Activated T-cell treated with anti-CD3 and anti-CD28 coated beads for 4 hours (primary cell): ENCODE measurements around the gene GLT8D1.
A peak's percentile ranks its signal among the peaks of the same experiment; 100 is the strongest.
"Not testable (repeated sequence)": the region's sequence is repeated elsewhere in the genome, so short reads cannot be mapped to it uniquely, and the experiment has no call there.

Experiments
- DNase-seq: peaks from one replicate; pipeline ENCODE4 v3.0.0-alpha.2; 2020

GLT8D1 gene, protein sequence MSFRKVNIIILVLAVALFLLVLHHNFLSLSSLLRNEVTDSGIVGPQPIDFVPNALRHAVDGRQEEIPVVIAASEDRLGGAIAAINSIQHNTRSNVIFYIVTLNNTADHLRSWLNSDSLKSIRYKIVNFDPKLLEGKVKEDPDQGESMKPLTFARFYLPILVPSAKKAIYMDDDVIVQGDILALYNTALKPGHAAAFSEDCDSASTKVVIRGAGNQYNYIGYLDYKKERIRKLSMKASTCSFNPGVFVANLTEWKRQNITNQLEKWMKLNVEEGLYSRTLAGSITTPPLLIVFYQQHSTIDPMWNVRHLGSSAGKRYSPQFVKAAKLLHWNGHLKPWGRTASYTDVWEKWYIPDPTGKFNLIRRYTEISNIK

GRCh38 chr3:52705688-52706686, at the start of gene GLT8D1, which contains the start of gene SPCS1:
Gene GLT8D1, minus strand, starts transcription at chr3:52705791. Its CDS starts 5,331 bp downstream, at chr3:52700460.
Gene SPCS1, plus strand, starts transcription at chr3:52706106. Its CDS starts 141 bp downstream, at chr3:52706247.
- peak; percentile 69 for DNase-seq

DNA sequence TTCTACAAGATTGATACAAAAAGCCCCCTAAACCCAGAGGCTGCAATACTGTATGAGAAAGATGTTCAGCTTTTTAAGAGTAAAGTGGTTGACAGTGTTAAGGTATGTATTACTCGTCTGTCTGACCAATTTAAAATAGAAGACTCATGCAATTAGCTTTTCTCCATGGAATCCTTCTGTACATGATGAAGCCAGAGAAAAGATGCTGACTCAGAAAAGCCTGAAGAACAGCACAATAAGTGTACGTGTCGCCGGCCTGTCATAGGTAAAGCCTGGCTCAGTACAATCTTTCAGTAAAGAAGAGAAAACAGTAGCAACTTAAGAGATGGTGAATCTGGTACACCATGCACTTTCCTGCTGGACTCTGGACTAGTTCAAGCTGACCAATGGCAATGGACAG, 48.8 kb upstream of the GLT8D1 start:
- DNase-seq = no peak

DNA sequence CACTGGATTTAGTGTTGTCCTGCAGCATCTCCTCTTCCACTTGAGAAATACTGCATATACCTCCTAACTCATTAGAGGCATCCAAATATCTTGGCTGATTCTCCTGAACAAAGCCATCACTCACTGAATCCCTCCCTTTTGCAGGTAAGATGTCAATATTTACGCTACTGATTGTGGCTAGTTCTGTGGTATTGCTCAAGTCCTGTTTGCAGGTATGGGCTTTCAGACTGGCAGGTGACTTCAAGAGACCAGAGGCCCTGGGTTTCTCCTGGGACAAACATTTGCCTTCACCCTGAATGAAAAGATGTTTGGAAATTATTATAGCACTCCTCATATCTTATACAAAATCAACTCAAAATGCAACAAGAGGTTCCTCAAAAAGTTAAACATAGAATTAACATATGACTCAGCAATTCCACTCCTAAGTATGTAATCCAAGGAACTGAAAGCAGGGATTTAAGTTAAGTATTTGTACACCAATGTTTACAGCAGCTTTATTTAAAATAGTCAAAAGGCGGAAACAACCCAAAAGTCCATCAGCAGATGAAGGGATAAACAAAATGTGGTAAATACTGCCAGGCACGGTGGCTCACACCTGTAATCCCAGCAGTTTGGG, 46.6 kb upstream of the GLT8D1 start:
- no peak for DNase-seq

DNA sequence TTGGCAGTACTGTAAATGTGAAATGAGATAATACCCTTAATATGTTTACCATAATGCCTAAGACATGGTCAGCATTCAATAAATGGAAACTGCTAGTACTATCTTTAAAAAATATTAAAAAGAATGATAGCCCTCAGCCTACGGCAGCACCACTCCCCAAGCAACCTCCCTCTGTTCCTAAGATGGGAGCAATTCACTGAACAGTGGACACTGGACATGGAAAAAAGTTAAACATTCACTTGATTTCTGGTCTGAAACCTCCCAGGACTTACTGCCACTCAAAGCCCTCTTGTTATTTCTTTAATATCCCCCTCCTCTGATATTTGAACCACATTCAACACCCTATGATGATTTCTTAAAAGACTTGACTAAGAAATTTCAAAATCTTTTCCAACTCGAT, 38.1 kb upstream of the GLT8D1 start:
- no peak for DNase-seq

- DNase-seq = no peak
Observed at GRCh38 chr3:52743152-52743551, 37.6 kb upstream of the GLT8D1 start.

DNA sequence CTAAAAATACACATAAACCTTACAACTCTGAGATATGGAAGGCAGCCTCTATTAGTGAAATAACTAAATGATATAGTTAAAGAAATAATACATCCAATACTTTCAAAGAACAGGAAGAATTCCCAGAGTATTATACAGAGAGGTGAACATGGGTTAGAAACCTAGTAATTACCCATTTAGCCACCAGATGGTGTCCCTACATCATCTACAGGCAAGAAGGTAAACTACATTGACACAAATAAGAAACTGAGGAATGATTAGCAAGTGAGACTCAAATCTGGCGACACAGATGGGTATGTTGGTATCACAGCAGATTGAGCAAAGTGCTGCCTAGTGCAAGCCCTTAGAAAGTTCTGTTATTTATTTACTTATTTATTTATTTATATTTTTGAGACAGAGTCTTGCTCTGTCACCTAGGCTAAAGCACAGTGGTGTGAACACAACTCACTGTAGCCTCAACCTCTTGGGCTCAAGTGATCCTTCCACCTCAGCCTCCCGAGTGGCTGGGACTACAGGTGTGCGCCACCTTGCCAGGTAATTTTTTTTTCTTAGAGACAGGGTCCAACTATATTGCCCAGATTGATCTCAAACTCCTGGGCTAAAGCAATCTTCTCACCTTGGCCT, 36.9 kb upstream of the GLT8D1 start:
- no peak for DNase-seq

DNA sequence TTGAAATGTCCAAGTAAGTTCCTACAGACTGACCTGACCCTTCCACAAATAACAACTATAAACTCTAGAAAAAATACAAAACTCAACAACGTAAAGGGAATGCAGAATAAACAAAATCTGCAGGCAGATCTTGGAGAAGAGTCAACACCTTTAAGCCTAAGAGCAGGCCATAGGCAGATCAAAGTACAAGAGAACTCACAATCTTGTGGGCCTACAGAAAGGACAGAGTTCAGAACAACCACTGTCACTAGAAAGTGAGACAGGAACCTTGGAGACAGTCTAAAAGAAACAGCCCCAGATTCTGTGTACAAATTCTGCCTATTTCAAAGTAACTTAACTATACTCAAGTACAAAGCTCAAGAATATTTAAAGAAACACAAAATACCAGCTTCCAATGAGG, 34.1 kb upstream of the GLT8D1 start:
- DNase-seq = no peak

DNA sequence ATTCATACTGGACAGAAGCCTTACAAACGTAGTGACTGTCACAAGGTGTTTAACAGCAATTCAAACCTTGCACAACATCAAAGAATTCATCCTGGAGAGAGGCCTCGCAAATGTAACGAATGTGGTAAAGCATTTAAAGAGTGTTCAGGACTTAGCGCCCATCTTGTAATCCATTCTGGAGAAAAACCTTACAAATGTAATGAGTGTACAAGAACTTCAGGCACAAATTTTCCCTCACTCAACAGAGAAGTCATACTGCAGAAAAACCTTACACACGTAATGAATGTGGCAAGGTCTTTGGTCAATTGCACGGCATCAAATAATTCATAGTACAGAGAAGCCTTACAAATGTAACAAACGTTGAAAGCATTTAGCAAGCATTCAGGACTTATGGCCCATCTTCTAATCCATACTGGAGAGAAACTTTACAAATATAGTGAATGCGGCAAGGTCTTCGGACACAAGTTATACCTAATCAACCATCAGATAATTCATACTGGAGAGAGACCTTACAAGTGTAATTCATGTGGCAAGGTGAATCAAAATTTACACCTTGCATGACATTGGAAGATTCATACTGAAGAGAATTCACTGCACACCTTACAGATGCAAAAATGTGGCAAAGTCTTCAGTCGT, 27.8 kb upstream of the GLT8D1 start:
- no peak for DNase-seq

- DNase-seq = no peak
Observed at GRCh38 chr3:52731590-52731989, 26.0 kb upstream of the GLT8D1 start.

- DNase-seq = no peak
Observed at GRCh38 chr3:52730681-52731080, 25.1 kb upstream of the GLT8D1 start.

DNA sequence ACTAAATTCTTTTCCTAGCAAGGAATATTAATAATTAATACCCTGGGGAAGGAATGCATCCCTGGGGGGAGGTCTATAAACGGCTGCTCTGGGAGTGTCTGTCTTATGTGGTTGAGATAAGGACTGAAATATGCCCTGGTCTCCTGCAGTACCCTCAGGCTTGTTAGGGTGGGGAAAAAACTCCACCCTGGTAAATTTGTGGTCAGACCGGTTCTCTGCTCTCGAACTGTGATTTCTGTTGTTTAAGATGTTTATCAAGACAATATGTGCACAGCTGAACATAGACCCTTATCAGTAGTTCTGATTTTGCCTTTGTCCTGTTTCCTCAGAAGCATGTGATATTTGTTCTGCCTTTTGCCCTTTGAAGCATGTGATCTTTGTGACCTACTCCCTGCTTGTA, 23.2 kb upstream of the GLT8D1 start:
- not testable (repeated sequence) for DNase-seq

GRCh38 chr3:52724511-52724910, 18.9 kb upstream of the GLT8D1 start:
- no peak for DNase-seq

DNA sequence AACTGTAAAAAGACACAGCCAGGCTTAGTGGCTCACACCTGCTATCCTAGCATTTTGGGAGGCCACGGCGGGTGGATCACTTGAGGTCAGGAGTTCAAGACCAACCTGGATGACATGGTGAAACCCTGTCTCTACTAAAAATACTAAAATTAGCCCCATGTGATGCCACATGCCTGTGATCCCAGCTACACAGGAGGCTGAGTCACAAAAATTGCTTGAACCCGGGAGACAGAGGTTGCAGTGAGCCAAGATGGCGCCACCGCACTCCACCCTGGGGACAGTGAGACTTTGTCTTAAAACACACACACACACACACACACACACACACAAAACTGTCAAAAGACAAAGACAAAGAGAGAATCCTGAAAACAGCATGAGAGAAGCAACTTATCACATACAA, 18.3 kb upstream of the GLT8D1 start:
- DNase-seq = no peak

- no peak for DNase-seq
Observed at GRCh38 chr3:52722491-52722890, 16.9 kb upstream of the GLT8D1 start.

GRCh38 chr3:52721730-52722008, 16.1 kb upstream of the GLT8D1 start:
- DNase-seq = no peak

DNA sequence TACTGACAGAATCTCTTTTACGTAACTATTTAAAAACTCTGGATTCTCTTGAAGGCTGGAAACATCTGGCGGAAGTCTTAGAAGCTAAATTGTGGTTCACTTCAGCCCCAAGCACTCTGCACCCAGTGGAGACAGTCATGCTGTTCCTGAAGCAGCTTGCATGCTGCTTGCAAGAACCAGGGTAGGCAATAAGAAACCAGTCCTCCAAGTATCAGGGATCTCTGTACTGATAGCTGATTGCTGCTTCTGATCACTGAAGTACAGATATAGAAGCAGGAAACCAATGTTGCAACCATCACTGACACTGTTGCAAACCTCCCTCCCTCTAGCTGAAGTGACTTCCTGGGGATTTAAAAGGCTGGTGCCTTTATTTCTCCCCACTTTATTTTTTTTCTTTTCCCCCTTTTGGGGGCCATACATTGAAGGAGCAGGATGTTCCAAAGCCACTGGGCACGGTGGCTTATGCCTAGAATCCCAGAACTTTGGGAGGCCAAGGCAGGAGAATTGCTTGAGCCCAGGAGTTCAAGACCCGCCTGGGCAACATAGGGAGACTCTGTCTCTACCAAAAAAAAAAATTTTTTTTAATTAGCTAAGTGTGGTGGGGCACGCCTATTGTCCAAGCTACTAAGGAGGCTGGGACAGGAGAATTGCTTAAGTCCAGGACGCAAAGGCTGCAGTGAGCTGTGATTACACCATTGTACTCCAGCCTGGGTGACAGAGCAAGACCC, 15.6 kb upstream of the GLT8D1 start:
- no peak for DNase-seq

DNA sequence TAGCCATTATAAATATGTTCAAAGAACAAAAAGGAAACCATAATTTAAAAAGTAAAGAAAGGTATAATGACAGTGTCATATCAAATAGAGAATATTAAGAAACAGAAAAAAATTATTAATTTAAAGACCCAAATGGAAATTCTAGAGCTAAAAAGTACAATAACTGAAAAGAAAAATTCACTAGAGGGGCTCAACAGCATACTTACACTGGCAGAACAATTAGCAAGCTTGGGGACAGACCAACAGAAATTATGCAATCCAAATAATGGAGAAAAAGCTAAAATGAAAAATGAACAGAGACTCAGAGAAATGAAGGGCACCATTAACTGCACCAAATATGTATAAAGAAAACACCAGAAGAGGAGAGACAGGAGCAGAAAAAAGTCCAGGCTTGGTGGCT, 14.0 kb upstream of the GLT8D1 start:
- DNase-seq = no peak

GRCh38 chr3:52715714-52716305, 10.2 kb upstream of the GLT8D1 start:
- no peak for DNase-seq

- DNase-seq = no peak
Observed at GRCh38 chr3:52714335-52715302, 9.0 kb upstream of the GLT8D1 start.
